ENCODE data around the gene SH3BP2.

SH3BP2 gene

DNA sequence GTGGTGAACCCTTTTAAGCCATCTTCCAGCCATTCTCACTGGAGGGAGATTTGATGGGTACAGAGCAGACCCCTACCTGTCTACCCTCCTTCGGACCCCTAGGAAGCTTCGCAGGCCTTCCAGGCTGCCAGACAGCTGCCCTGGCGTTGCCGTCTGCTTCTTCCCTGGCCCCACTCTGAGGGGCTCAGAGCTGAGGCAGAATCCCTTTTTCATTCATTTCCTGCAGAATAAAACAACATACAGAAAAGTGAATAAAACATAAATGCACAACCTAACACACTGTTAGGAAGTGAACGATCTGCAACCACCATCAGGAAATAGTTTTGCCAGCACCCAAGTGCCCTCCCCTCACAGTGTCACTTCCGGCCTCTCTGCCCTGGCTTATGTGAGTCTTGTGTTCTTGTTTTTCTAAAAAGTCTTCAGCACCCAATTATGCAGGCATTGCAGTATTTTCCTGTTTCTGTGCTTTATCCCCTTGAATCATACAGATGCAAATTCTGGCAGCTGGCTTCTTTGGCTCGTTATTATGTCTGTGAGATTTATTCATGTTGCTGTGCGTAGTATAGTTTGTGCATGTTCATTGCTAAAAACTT is 45.1 kb downstream of the SH3BP2 start:
- DNase-seq (ENCODE audit: low read depth) = no peak
- TF ChIP-seq, protein P1, sequence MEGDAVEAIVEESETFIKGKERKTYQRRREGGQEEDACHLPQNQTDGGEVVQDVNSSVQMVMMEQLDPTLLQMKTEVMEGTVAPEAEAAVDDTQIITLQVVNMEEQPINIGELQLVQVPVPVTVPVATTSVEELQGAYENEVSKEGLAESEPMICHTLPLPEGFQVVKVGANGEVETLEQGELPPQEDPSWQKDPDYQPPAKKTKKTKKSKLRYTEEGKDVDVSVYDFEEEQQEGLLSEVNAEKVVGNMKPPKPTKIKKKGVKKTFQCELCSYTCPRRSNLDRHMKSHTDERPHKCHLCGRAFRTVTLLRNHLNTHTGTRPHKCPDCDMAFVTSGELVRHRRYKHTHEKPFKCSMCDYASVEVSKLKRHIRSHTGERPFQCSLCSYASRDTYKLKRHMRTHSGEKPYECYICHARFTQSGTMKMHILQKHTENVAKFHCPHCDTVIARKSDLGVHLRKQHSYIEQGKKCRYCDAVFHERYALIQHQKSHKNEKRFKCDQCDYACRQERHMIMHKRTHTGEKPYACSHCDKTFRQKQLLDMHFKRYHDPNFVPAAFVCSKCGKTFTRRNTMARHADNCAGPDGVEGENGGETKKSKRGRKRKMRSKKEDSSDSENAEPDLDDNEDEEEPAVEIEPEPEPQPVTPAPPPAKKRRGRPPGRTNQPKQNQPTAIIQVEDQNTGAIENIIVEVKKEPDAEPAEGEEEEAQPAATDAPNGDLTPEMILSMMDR (IDR thresholded peaks at IDR 0.05; ENCODE audit: low read depth, low read length, missing control alignments) = no peak

DNA sequence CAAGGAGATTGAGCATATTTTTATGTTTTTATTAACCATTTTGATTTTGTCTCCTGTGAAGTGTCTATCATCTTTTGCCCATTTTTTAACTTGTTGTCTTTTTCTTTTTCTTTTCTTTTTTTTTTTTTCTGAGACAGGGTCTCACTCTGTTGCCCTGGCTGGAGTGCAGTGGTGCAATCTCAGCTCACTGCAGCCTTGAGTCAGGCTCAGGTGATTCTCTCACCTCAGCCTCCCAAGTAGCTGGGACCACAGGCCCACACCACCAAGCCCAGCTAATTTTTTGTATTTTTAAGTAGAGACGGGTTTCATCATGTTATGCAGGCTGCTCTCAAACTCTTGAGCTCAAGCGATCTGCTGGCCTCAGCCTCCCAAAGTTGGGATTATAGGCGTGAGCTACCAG is 46.2 kb downstream of the SH3BP2 start:
- H3K4me3 ChIP-seq (ENCODE audit: low read depth, low read length) = no peak overlapping the region
- TF ChIP-seq, protein P1 (IDR thresholded peaks at IDR 0.05; ENCODE audit: low read depth, low read length, missing control alignments) = no peak
- DNase-seq (ENCODE audit: low read depth) = no peak

More for the DNA sequence above, 45.1 kb downstream of the SH3BP2 start:
- H3K4me3 ChIP-seq (ENCODE audit: low read depth, low read length) = no peak overlapping the region

DNA sequence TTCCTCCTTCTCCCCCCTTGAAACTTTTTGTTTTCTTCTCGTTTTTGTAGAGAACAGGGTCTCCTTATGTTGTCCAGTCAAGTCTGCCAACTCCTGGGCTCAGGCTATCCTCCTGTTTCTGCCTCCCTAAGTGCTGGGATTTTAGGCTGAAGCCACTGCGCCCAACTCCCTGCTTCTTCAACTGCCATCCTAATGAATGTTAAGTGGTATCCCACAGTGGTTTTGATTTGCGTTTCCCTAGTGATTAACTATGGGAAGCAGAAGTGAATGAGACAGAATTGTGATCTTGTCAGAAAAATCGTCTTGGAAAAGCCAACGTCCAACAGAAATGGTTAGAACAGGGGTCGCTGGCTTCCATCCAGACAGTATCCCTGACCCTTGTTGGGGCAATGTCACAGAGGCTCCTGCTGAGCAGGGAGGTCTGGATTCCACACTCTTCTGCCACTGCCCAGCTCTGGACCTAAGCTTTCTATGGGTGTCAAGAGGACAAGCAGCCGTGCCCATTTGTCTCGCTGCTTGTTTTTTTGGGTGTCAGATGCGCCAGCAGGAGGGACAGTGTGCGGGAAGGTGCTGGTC is 49.9 kb downstream of the SH3BP2 start:
- TF ChIP-seq, protein P1 (IDR thresholded peaks at IDR 0.05; ENCODE audit: low read depth, low read length, missing control alignments) = no peak
- no peak for DNase-seq (ENCODE audit: low read depth)
- H3K4me3 ChIP-seq (ENCODE audit: low read depth, low read length) = peak overlapping the region; percentile 80

DNA sequence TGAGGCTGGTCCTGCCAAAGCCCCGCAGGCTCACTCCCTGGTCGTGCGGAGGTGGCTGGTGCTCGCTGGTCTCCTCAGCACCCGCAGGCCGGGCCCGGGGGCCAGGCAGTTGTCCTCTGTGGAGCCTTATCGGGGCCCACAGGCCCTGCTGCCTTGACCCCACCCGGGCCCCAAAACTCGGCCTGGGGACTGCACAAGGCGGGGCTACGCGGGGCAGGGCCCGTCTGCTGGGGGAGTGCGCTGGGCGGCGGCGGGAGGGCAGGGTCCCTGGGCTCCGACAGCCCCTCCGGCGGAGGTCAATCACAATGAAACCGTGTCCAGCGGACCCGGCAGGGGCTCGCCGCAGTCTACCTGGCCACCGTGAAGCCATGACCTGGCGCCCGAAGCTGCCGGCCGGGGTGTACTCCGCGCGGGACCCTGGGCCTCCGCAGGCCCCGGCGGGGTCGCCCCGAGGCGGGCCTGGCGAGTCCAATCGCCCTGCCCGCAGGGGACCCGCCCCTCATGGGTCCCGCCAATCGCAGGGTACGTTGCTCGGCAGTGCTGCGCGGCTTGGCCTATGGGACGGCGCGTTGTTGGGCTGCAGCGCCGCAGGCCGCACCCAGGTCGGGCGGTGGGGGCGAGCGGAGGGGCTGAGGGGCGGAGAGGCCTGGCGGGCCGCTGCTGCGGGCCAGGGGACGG is 50.5 kb downstream of the SH3BP2 start, which contains the start of gene ADD1:
ADD1 (plus strand) TSS at position 582 of the 678 bp plus-strand sequence. CDS start 32,072 bp downstream, outside the sequence.
- H3K4me3 ChIP-seq (ENCODE audit: low read depth, low read length) = peak within 1 kb of the TSS; percentile 80
- peak; percentile 67 for DNase-seq (ENCODE audit: low read depth)

DNA sequence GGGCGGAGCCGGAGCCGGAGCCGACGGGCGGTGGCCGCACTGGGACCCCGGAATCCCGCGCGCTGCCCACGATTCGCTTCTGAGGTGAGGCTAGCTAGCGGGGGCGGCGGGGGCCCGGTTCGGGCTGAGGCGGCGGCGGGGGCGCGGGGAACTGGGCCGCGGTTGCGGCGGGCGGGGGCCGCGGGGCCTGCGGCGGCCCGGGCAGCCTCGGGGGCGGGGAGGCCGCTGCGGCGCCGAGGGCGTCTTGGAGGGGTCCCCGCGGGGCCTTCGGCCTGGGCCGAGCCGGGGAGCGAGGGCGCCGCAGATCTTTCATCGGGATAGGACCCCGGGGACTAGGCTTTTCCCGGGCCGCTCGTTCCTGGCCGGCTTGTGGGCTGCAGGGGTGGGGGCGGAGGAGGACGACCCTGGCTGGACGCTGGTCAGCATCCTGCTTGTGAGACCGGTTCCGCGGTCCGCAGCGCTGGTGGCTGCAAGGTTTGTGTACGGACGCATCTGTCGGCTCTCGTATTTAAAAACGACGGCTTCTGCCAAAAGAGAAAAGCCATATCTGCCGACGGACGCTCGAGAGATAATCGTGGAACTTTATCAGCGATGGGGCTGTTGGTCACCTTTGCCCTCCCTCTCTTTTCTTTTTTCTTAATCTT is 51.2 kb downstream of the SH3BP2 start:
- H3K4me3 ChIP-seq (ENCODE audit: low read depth, low read length) = peak overlapping the region; percentile 80
- TF ChIP-seq, protein P1 (IDR thresholded peaks at IDR 0.05; ENCODE audit: low read depth, low read length, missing control alignments) = no peak
- DNase-seq (ENCODE audit: low read depth) = no peak

More for the DNA sequence above, 50.5 kb downstream of the SH3BP2 start, which contains the start of gene ADD1:
- TF ChIP-seq, protein P1 (IDR thresholded peaks at IDR 0.05; ENCODE audit: low read depth, low read length, missing control alignments) = no peak

DNA sequence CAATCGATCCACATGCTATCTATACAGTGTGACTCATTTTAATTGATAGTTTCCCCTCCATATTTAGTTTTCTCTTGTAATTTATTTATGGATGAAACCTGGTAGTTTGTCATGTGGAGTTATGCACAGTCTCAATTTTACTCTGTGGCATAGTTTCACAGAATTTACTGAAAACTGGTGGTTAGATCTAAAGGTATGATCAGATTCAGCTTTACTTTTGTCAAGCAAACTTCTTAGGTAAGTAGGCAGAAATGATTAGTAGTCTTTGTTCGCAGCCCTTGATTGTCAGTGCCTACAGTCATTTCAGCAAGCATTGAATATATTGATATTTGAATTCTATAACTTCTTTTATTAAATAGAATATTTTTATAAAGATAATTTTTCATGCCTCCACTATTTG is 53.3 kb downstream of the SH3BP2 start:
- no peak for DNase-seq (ENCODE audit: low read depth)
- TF ChIP-seq, protein P1 (IDR thresholded peaks at IDR 0.05; ENCODE audit: low read depth, low read length, missing control alignments) = no peak
- no peak overlapping the region for H3K4me3 ChIP-seq (ENCODE audit: low read depth, low read length)
